Measurements from ENCODE around the gene CORO1C.

CORO1C gene

GRCh38 chr12:108613548-108613947 lies 117.8 kb downstream of the CORO1C start:
- DNase-seq, result no peak

- DNase-seq, result no peak
These were observed 118.5 kb downstream of the CORO1C start for GRCh38 chr12:108612788-108613282.

- DNase-seq, result peak; percentile 46
These were observed 119.4 kb downstream of the CORO1C start for GRCh38 chr12:108611884-108612415.

GRCh38 chr12:108610856-108611605 lies 120.3 kb downstream of the CORO1C start:
- no peak for DNase-seq

GRCh38 chr12:108610336-108610815 lies 120.9 kb downstream of the CORO1C start:
- no peak for DNase-seq

- DNase-seq, result no peak
These were observed 121.6 kb downstream of the CORO1C start for GRCh38 chr12:108609537-108610335.

- DNase-seq, result no peak
These were observed 122.7 kb downstream of the CORO1C start for GRCh38 chr12:108608616-108609015.

GRCh38 chr12:108607981-108608600 lies 123.2 kb downstream of the CORO1C start:
- no peak for DNase-seq

GRCh38 chr12:108606492-108606891 lies 124.8 kb downstream of the CORO1C start:
- DNase-seq, result no peak

GRCh38 chr12:108605690-108606406 lies 125.5 kb downstream of the CORO1C start:
- DNase-seq, result no peak

- no peak for DNase-seq
These were observed 126.2 kb downstream of the CORO1C start for GRCh38 chr12:108605000-108605689.

- DNase-seq, result no peak
These were observed 126.9 kb downstream of the CORO1C start for GRCh38 chr12:108604208-108604941.

- DNase-seq, result no peak
These were observed 127.6 kb downstream of the CORO1C start for GRCh38 chr12:108603743-108604142.

- no peak for DNase-seq
These were observed 128.2 kb downstream of the CORO1C start for GRCh38 chr12:108602976-108603704.

- DNase-seq, result no peak
These were observed 129.1 kb downstream of the CORO1C start for GRCh38 chr12:108602209-108602705.

- DNase-seq, result no peak
These were observed 130.7 kb downstream of the CORO1C start for GRCh38 chr12:108600702-108601007.

GRCh38 chr12:108599948-108600701 lies 131.2 kb downstream of the CORO1C start:
- DNase-seq, result no peak

- no peak for DNase-seq
These were observed 131.8 kb downstream of the CORO1C start for GRCh38 chr12:108599541-108599940.

GRCh38 chr12:108598553-108599250 lies 132.6 kb downstream of the CORO1C start:
- DNase-seq, result no peak

All from activated T-cell treated with anti-CD3 and anti-CD28 coated beads for 4 hours (primary cell).